WI38 (cell line): ENCODE data around the gene TMEM185A.
"Not testable (repeated sequence)": the region's sequence is repeated elsewhere in the genome, so short reads cannot be mapped to it uniquely, and the experiment has no call there.

ENCODE experiments used
- H3K4me3 ChIP-seq: 2 replicates; pipeline ENCODE4 v1.5.1; 2011; ENCODE audit warnings: low read depth, mild to moderate bottlenecking, control low read depth, low read length
- TF ChIP-seq, protein P1 (sequence below): IDR thresholded peaks from 2 replicates; pipeline ENCODE4 v1.5.1; 2012; ENCODE audit warnings: low read depth, mild to moderate bottlenecking, control low read depth, low read length

Gene TMEM185A

GRCh38 chrX:149631234-149632165 is at the start of gene TMEM185A:
TSS of gene TMEM185A (minus strand) at chrX:149631792. CDS start at chrX:149631580, 212 bp downstream.
- peak within 1 kb of the TSS; percentile 69 for H3K4me3 ChIP-seq
- TF ChIP-seq, protein P1, sequence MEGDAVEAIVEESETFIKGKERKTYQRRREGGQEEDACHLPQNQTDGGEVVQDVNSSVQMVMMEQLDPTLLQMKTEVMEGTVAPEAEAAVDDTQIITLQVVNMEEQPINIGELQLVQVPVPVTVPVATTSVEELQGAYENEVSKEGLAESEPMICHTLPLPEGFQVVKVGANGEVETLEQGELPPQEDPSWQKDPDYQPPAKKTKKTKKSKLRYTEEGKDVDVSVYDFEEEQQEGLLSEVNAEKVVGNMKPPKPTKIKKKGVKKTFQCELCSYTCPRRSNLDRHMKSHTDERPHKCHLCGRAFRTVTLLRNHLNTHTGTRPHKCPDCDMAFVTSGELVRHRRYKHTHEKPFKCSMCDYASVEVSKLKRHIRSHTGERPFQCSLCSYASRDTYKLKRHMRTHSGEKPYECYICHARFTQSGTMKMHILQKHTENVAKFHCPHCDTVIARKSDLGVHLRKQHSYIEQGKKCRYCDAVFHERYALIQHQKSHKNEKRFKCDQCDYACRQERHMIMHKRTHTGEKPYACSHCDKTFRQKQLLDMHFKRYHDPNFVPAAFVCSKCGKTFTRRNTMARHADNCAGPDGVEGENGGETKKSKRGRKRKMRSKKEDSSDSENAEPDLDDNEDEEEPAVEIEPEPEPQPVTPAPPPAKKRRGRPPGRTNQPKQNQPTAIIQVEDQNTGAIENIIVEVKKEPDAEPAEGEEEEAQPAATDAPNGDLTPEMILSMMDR, result no peak

GRCh38 chrX:149681182-149681581 is 49.6 kb upstream of the TMEM185A start:
- TF ChIP-seq, protein P1, result no peak
- H3K4me3 ChIP-seq, result no peak overlapping the region

GRCh38 chrX:149679164-149679678 is 47.6 kb upstream of the TMEM185A start:
- not testable (repeated sequence) for H3K4me3 ChIP-seq

- H3K4me3 ChIP-seq, result not testable (repeated sequence)
Observed at GRCh38 chrX:149675554-149675953, 44.0 kb upstream of the TMEM185A start.

DNA sequence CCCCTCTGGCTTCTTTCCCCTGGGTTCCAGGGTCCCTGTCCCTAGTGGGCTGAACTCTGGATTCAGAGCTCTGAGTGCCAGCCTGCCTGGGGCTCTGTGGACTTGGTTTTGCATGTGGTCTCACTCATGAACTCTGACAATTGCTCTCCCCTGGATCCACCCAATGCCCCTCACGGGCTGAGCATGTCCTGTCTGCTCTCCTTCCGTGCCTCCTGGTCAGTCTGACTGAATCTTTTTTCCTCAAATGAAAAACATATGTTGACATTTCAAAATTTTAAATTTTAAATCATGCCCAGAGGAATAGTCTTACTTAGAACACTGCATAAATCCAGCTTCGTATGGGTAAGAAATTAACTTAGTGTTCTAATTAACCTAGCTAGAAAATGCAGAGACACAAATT is 43.5 kb upstream of the TMEM185A start:
- H3K4me3 ChIP-seq, result not testable (repeated sequence)

GRCh38 chrX:149660613-149661012 is 29.0 kb upstream of the TMEM185A start:
- H3K4me3 ChIP-seq, result not testable (repeated sequence)

DNA sequence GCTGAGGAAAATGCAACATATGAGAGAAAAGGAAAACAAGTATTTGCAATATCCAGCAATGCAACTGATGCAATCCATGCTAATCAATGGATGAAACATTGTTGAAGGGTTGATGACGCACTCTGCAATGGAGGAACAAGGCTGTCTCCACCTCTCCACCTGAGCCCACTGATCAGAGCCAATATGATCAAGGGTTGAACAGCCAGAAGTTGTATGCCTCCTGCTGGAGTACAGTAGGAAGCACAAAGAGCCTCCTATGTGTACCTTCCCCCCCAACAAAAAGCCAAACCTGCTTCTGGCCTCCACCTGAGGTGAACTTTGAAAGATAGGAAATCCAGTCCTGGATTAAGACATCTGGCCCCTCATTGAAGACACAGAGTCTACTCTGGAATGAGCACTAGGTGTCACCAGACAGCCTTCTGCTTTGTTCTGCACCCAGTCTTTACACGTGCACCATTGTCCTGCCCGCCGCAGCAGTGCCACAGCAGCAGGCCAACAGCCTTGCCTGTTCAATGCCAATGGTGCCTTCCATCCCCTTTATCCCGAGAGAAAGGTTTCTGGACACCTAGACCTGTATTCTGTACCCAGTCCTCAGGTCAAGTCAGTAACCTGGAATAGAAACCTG is 24.8 kb upstream of the TMEM185A start:
- not testable (repeated sequence) for H3K4me3 ChIP-seq

- TF ChIP-seq, protein P1, result no peak
- no peak overlapping the region for H3K4me3 ChIP-seq
Observed at GRCh38 chrX:149652232-149652981, 20.8 kb upstream of the TMEM185A start.

DNA sequence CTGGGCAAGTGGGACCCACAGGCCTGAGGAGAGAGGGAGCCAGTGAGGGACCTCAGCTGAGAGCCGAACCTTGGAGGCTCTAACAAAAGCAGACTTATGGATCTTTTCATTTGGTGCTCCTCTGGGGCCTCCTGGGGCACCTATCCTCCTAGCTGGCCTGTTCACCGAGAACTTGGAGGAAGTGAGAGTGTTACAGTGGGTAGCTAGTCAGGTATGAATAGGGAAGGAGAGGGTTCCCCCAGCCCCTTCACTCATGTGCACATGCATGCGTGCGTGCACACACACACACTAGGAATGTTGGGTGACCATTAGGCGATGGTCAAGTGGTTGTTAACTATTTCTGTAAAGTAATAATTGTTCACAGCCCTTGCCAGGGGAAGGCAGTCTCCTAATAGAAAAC is 18.6 kb upstream of the TMEM185A start:
- no peak overlapping the region for H3K4me3 ChIP-seq

More for the DNA sequence above, 18.6 kb upstream of the TMEM185A start:
- TF ChIP-seq, protein P1, result no peak
